NCI-H2029 (cell line): ENCODE measurements around the gene BTG3.

Experiments
- DNase-seq: peaks from one replicate; lab custom pipeline; 2025; lab: John Stamatoyannopoulos, UW

The BTG3 gene

GRCh38 chr21:17585875-17586450 lies 26.7 kb downstream of the BTG3 start:
- peak; percentile 64 for DNase-seq

- no peak for DNase-seq
Measured at GRCh38 chr21:17583898-17584297, 28.8 kb downstream of the BTG3 start.

GRCh38 chr21:17580319-17580718 lies 32.4 kb downstream of the BTG3 start:
- DNase-seq, result no peak

GRCh38 chr21:17578876-17579275 lies 33.8 kb downstream of the BTG3 start:
- no peak for DNase-seq

GRCh38 chr21:17578162-17578561 lies 34.5 kb downstream of the BTG3 start:
- DNase-seq, result no peak

GRCh38 chr21:17577701-17578100 lies 35.0 kb downstream of the BTG3 start:
- DNase-seq, result no peak

GRCh38 chr21:17576080-17576835 lies 36.4 kb downstream of the BTG3 start:
- DNase-seq, result peak; percentile 83

GRCh38 chr21:17575076-17575475 lies 37.6 kb downstream of the BTG3 start:
- no peak for DNase-seq

- no peak for DNase-seq
Measured at GRCh38 chr21:17572431-17572830, 40.3 kb downstream of the BTG3 start.

GRCh38 chr21:17570786-17571185 lies 41.9 kb downstream of the BTG3 start:
- no peak for DNase-seq

GRCh38 chr21:17560377-17561025 lies 52.2 kb downstream of the BTG3 start:
- DNase-seq, result no peak

GRCh38 chr21:17554679-17555465 lies 57.8 kb downstream of the BTG3 start:
- DNase-seq, result no peak

GRCh38 chr21:17554120-17554519 lies 58.6 kb downstream of the BTG3 start:
- no peak for DNase-seq

- no peak for DNase-seq
Measured at GRCh38 chr21:17552410-17552809, 60.3 kb downstream of the BTG3 start.

GRCh38 chr21:17550671-17551308 lies 61.9 kb downstream of the BTG3 start:
- DNase-seq, result no peak

- no peak for DNase-seq
Measured at GRCh38 chr21:17548262-17548661, 64.4 kb downstream of the BTG3 start.

GRCh38 chr21:17545007-17545406 lies 67.7 kb downstream of the BTG3 start:
- DNase-seq, result no peak
